Tibial nerve (tissue), 4 donors: ENCODE results near the gene TTC9B. TPM values are rescaled to one million over a fixed set of nuclear protein-coding genes. Genes with fewer than 3 reads are reported as not detected.

Experiments
- DNase-seq, 2 donors: peaks; one replicate each; pipeline ENCODE4 v3.0.0-alpha.2; 2019; ENCODE audit warnings: low spot score in 2 of 2
- H3K27ac ChIP-seq, 4 donors: fragments of 200-600 bp; sonication (generic) in 3 of 4; one replicate each; pipeline ENCODE4 v1.5.1; 2017 to 2019; ENCODE audit warnings: mild to moderate bottlenecking in 1 of 4
- H3K27me3 ChIP-seq, 2 donors: fragments of 200-600 bp; sonication (generic) in 1 of 2; one replicate each; pipeline versions ENCODE4 v1.5.1 to v1.6.0; 2017 to 2019
- H3K36me3 ChIP-seq, 3 donors: fragments of 200-600 bp; sonication (generic); one replicate each; pipeline ENCODE4 v1.5.1; 2018 to 2019
- H3K4me1 ChIP-seq, 4 donors: fragments of 200-600 bp; sonication (generic) in 3 of 4; one replicate each; pipeline ENCODE4 v1.5.1; 2017 to 2019
- H3K4me3 ChIP-seq, 4 donors: fragments of 200-600 bp; sonication (generic) in 3 of 4; one replicate each; pipeline ENCODE4 v1.5.1; 2017 to 2019; ENCODE audit warnings: mild to moderate bottlenecking in 1 of 4, moderate library complexity in 1 of 4
- H3K9me3 ChIP-seq, 4 donors: fragments of 200-600 bp; sonication (generic) in 3 of 4; one replicate each; pipeline ENCODE4 v1.5.1; 2017 to 2019
- CTCF ChIP-seq, 5 experiments: fragments of 200-600 bp in 3 of 5; fragments of 450-650 bp in 2 of 5; sonication (generic) in 3 of 5; IDR thresholded peaks; one replicate each; pipeline ENCODE4 v1.5.1; 2016 to 2019; ENCODE audit warnings: antibody characterized with exemption in 5 of 5, mild to moderate bottlenecking in 3 of 5, moderate library complexity in 2 of 5
- EP300 ChIP-seq, 2 donors: sonication (generic); formaldehyde crosslinking; IDR thresholded peaks; one replicate each; pipeline ENCODE4 v1.6.1; 2017; ENCODE audit warnings: antibody characterized with exemption in 2 of 2, mild to moderate bottlenecking in 1 of 2
- POLR2A ChIP-seq, 2 donors: fragments of 450-650 bp; IDR thresholded peaks; one replicate each; pipeline ENCODE4 v1.6.1; 2017; ENCODE audit warnings: antibody characterized with exemption in 2 of 2, mild to moderate bottlenecking in 2 of 2, moderate library complexity in 2 of 2
- WGBS, 2 donors: methylation state at CpG; one replicate each; pipeline ENCODE4 v1.1.5; 2018; 5-methylcytosine and 5-hydroxymethylcytosine counted together
- total RNA-seq, 4 donors: library from RNA; depleted of rRNA; stranded (reverse); fragments of >200 nt; gene quantifications; one replicate each; pipeline ENCODE4 v1.1.0, GENCODE V29; 2016

TTC9B gene
- total RNA-seq, 4 donors from 2014 or later = 0.84 TPM; not detected in 3

- TF ChIP-seq CTCF (IDR thresholded peaks at IDR 0.05) = no peak
- no peak for TF ChIP-seq EP300 (IDR thresholded peaks at IDR 0.05)
- TF ChIP-seq POLR2A (IDR thresholded peaks at IDR 0.05) = no peak
Observed at GRCh38 chr19:40249201-40249600, 31.0 kb upstream of the TTC9B start.

GRCh38 chr19:40247735-40248262, 29.6 kb upstream of the TTC9B start:
- Histone ChIP-seq H3K27me3 (no peaks in the 10 kb centered on the region), H3K36me3 (peaks cover 0 to 29% (median 0%) of the 10 kb centered on the region in 3 donors), H3K4me3 (no peak overlapping the region), H3K27ac (no peak overlapping the region), H3K4me1 (peaks cover 4 to 65% (median 15%) of the 10 kb centered on the region in 4 donors), H3K9me3 (no peaks in the 10 kb centered on the region)
- no peak for DNase-seq
- TF ChIP-seq POLR2A (IDR thresholded peaks at IDR 0.05) = no peak
- no peak for TF ChIP-seq CTCF (IDR thresholded peaks at IDR 0.05)
- TF ChIP-seq EP300 (IDR thresholded peaks at IDR 0.05) = no peak
- 63 to 82% methylated on average over 7 to 12 of the region's 12 CpGs for WGBS, 2 donors

More at GRCh38 chr19:40249201-40249600, 31.0 kb upstream of the TTC9B start:
- no peak overlapping the region for H3K4me3 ChIP-seq
- 73 to 79% methylated on average over 10 of the region's 10 CpGs for WGBS, 2 donors
- DNase-seq = no peak
- peaks cover 0 to 31% (median 0%) of the 10 kb centered on the region in 3 donors for H3K36me3 ChIP-seq
- no peaks in the 10 kb centered on the region for H3K9me3 ChIP-seq
- no peaks in the 10 kb centered on the region for H3K27me3 ChIP-seq
- H3K4me1 ChIP-seq = peaks cover 0 to 63% (median 11%) of the 10 kb centered on the region in 4 donors
- H3K27ac ChIP-seq = no peak overlapping the region

- H3K9me3 ChIP-seq = no peaks in the 10 kb centered on the region
- H3K4me1 ChIP-seq = peaks cover 4 to 66% (median 20%) of the 10 kb centered on the region in 4 donors
- TF ChIP-seq POLR2A (IDR thresholded peaks at IDR 0.05) (no peak), EP300 (IDR thresholded peaks at IDR 0.05) (no peak), CTCF (IDR thresholded peaks at IDR 0.05) (no peak)
- no peak overlapping the region for H3K27ac ChIP-seq
- H3K4me3 ChIP-seq = no peak overlapping the region
- H3K27me3 ChIP-seq = no peaks in the 10 kb centered on the region
- no peak for DNase-seq
- WGBS, 2 donors = 90 to 92% methylated on average over 6 of the region's 6 CpGs
- H3K36me3 ChIP-seq = peaks cover 0 to 23% (median 0%) of the 10 kb centered on the region in 3 donors
Observed at GRCh38 chr19:40247178-40247577, 29.0 kb upstream of the TTC9B start.

GRCh38 chr19:40246292-40247073, 28.3 kb upstream of the TTC9B start:
- no peak for TF ChIP-seq EP300 (IDR thresholded peaks at IDR 0.05)
- TF ChIP-seq POLR2A (IDR thresholded peaks at IDR 0.05) = no peak
- TF ChIP-seq CTCF (IDR thresholded peaks at IDR 0.05) = no peak
- Histone ChIP-seq H3K27me3 (no peaks in the 10 kb centered on the region), H3K4me1 (peaks cover 4 to 73% (median 25%) of the 10 kb centered on the region in 4 donors), H3K27ac (peak overlapping the region in 1 of 4 donors; percentile 1), H3K4me3 (no peak overlapping the region), H3K36me3 (peaks cover 0 to 25% (median 0%) of the 10 kb centered on the region in 3 donors), H3K9me3 (no peaks in the 10 kb centered on the region)
- 92 to 95% methylated on average over 16 of the region's 16 CpGs for WGBS, 2 donors
- DNase-seq = no peak
